ENCODE results near the gene ETS2.

ETS2 gene

DNA sequence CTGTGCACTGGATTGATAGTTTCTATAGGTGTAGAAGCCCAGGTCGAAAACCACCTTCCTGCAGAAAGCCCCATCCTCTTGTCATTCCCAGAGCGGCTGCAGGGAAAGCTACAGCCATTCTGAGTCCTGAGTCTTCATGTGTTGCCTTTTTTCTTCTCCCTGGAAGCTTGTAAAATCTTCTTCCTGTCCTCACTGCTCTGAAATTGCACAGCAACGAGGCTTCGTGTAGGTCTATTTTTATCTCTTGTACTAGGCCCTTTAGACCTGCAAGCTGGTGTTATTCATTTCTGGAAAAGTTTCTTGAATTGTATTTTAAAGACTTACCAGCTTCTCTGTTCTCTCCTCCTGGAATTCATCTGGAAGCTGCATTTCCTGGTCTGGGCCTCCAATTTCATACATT lies 44.2 kb upstream of the ETS2 start:
- H3K4me3 ChIP-seq (ENCODE audit: low read depth, low read length) = no peak overlapping the region
- no peak for DNase-seq (ENCODE audit: low read depth)
- TF ChIP-seq, protein P1, sequence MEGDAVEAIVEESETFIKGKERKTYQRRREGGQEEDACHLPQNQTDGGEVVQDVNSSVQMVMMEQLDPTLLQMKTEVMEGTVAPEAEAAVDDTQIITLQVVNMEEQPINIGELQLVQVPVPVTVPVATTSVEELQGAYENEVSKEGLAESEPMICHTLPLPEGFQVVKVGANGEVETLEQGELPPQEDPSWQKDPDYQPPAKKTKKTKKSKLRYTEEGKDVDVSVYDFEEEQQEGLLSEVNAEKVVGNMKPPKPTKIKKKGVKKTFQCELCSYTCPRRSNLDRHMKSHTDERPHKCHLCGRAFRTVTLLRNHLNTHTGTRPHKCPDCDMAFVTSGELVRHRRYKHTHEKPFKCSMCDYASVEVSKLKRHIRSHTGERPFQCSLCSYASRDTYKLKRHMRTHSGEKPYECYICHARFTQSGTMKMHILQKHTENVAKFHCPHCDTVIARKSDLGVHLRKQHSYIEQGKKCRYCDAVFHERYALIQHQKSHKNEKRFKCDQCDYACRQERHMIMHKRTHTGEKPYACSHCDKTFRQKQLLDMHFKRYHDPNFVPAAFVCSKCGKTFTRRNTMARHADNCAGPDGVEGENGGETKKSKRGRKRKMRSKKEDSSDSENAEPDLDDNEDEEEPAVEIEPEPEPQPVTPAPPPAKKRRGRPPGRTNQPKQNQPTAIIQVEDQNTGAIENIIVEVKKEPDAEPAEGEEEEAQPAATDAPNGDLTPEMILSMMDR (IDR thresholded peaks at IDR 0.05; ENCODE audit: control insufficient read depth, extremely low read depth, insufficient read depth) = no peak

DNA sequence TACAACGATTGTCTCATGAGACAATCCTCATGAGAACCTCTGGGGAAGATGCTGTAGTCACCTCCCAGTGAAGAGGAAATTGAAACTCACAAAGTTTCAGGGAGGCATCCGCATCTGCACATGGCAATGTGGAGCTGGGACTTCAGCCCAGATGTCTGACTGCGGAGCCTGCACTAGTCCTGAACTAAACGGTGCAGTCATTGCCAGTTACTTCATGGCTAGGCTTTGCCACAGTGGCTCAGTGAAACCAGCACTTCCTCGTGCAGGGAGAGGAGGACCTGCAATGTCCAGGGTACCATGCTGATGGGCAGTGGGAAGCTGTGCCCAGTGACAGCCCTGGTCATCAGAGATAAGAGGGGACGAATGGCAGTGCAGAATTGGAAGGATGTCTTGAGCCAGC lies 40.7 kb upstream of the ETS2 start:
- no peak overlapping the region for H3K4me3 ChIP-seq (ENCODE audit: low read depth, low read length)
- DNase-seq (ENCODE audit: low read depth) = no peak
- TF ChIP-seq, protein P1 (IDR thresholded peaks at IDR 0.05; ENCODE audit: control insufficient read depth, extremely low read depth, insufficient read depth) = no peak

GRCh38 chr21:38766987-38767722 lies 38.6 kb upstream of the ETS2 start:
- no peak overlapping the region for H3K4me3 ChIP-seq (ENCODE audit: low read depth, low read length)
- TF ChIP-seq, protein P1 (IDR thresholded peaks at IDR 0.05; ENCODE audit: control insufficient read depth, extremely low read depth, insufficient read depth) = no peak
- DNase-seq (ENCODE audit: low read depth) = no peak

DNA sequence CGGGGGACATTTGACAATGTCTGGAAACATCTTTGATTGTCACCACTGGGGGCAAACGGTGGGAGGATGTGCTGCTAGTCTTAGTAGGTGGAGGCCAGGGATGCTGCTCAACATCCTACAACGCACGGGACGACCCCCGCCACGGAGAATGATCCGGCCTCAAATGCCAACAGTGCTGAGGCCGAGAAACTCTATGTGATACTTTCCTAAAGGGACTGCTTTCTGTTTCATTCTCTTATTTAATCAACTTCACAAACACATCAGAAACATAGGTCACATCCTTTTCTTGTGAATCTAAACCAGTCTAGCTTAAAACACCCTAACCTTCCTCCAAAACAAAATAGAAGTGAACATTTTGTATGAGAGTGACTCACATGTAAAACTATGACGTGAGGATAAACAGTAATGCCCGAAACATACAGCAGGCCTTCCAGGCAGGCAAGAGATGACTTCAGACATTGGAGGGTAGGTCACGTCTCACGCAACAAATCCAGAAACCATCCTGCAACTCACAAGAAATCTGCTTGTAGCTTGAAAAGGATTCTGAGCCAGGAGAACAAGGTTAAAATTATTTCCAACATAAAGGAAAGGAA lies 37.2 kb upstream of the ETS2 start:
- no peak overlapping the region for H3K4me3 ChIP-seq (ENCODE audit: low read depth, low read length)
- TF ChIP-seq, protein P1 (IDR thresholded peaks at IDR 0.05; ENCODE audit: control insufficient read depth, extremely low read depth, insufficient read depth) = no peak
- DNase-seq (ENCODE audit: low read depth) = no peak

DNA sequence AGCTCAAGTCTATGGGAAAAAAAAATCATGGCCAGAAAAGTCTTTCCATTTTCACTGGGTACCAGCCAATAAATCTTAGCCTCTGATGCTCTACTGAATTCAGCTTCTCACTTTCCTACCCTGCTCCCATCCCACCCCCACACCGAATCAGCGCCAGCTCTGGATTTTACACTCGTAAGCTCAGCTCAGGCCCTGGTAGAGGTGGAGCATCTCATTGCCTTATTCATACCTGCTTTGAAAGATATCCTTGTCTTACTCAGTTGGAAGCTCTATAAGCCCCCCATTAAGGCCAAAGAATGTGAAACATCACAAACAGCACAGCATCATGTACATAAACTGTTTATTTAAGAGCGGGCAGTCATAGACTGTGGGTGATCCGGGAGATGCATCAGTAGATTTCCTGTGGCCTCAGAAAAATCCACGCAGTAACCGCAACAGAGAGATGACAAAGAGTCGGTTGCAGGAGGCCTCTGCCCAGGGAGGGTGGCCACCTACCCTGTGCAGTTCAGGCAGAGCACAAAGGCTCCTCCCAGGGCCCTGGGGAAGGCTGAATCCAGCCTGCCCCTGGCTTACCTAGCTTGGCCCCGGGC lies 36.4 kb upstream of the ETS2 start:
- DNase-seq (ENCODE audit: low read depth) = no peak
- TF ChIP-seq, protein P1 (IDR thresholded peaks at IDR 0.05; ENCODE audit: control insufficient read depth, extremely low read depth, insufficient read depth) = no peak
- H3K4me3 ChIP-seq (ENCODE audit: low read depth, low read length) = no peak overlapping the region

DNA sequence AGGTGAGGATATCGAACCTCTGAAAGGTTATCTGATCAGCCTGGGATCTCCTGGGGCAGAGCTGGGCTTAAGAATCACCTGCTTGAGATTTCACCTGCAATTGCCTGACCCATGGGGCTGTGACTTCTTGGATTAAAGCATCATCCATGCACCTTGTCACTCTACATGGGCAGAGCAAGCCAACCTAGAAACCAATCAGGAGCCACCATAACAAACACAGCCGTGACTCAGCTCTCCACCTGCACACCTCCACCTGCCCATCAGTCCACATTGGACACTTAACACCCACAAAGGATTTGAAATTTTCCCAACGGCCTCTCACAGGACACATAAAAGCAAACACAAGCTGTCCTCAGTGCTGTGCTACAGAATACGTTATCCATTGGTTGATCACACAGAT lies 35.1 kb upstream of the ETS2 start:
- TF ChIP-seq, protein P1 (IDR thresholded peaks at IDR 0.05; ENCODE audit: control insufficient read depth, extremely low read depth, insufficient read depth) = no peak
- no peak for DNase-seq (ENCODE audit: low read depth)
- no peak overlapping the region for H3K4me3 ChIP-seq (ENCODE audit: low read depth, low read length)
